Measurements from ENCODE around the gene PPP4R2.

The PPP4R2 gene

DNA sequence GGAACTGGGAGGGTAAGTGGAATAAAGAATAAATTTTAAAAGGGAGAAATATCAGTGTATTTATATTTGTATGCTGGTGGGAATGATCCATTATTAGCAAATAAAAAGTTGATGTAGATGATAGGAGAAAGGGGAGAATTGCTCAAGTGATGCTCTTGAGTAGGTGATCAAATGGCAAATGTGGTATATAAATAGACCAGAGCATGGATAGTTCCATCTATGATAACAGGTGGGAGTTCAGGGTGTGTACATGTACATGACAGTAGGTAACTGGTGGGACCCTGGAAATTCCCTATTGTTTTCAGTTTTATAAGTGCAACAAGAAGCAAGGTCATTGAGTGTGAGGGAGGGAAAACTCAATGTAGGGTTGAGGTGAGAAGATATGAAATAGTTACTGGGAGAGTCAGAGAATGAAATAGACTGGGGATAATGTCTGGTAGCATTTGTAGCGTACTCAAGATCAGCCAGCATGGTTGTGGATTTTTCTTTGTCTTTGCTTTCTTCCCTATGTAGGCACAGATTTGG is 33.5 kb downstream of the PPP4R2 start:
- peaks cover 0 to 5% (median 0%) of the 10 kb centered on the region in 4 experiments for H3K4me1 ChIP-seq (ENCODE audit: control extremely low read depth in 1 of 4, control insufficient read depth in 4 of 4, insufficient read depth in 4 of 4, low read length in 3 of 4)
- ChIA-PET CTCF (interaction anchor here (0.6 to 1.5 kb wide), 3 partner anchors 8 to 13 kb away, joined by 3 to 5 read pairs (median 3); no protein-coding TSS in a partner anchor), POLR2A (no interaction called here)
- no peak overlapping the region for H3K27ac ChIP-seq (ENCODE audit: insufficient read depth in 1 of 2, low read depth in 1 of 2, low read length in 2 of 2, poor library complexity in 1 of 2, severe bottlenecking in 2 of 2)
- no peaks in the 10 kb centered on the region for H3K27me3 ChIP-seq (replicated peaks in 2 of 5; ENCODE audit: control insufficient read depth in 4 of 5, insufficient read depth in 5 of 5, low read length in 4 of 5)
- no peak overlapping the region for H3K4me3 ChIP-seq (ENCODE audit: control insufficient read depth in 1 of 7, extremely low read depth in 1 of 7, insufficient read depth in 4 of 7, low read depth in 2 of 7, low read length in 6 of 7)
- 100% methylated on average over 1 of the region's 1 CpG for WGBS (ENCODE audit: insufficient coverage)
- H3K9me3 ChIP-seq (ENCODE audit: control extremely low read depth in 1 of 5, control insufficient read depth in 4 of 5, insufficient read depth in 2 of 5, low read depth in 1 of 5, low read length in 4 of 5): no peaks in the 10 kb centered on the region
- H3K36me3 ChIP-seq (ENCODE audit: control insufficient read depth in 4 of 4, insufficient read depth in 4 of 4, low read length in 3 of 4): peaks cover 0 to 9% (median 5%) of the 10 kb centered on the region in 4 experiments
- DNase-seq: no peak

DNA sequence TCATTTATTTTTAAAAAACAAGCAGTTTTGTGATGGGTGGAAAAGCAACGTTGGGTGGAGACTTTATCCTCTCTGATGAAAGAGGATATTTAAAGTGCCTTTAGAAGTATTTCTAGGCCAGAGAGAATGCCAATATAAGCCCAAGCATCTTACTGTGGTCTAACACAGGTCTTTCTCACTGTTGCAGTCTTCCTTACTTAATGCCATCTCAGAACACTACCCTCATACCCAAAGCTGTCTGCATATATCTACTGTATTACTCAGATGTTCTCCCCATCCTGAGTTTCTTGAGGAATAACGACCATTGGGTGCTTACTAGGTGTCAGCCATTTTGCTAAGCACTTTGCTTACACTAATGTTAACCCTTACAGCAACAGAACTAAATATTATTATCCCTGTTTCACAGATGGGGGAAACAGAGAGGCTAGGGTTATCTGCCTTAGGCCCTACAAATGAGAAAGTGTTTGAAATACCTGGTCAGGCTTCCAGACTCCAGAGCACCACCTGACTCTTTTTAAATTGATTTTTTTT is 35.0 kb downstream of the PPP4R2 start:
- POLR2A ChIA-PET: no interaction called here
- Histone ChIP-seq H3K27ac (ENCODE audit: insufficient read depth in 1 of 2, low read depth in 1 of 2, low read length in 2 of 2, poor library complexity in 1 of 2, severe bottlenecking in 2 of 2) (no peak overlapping the region), H3K9me3 (ENCODE audit: control extremely low read depth in 1 of 5, control insufficient read depth in 4 of 5, insufficient read depth in 2 of 5, low read depth in 1 of 5, low read length in 4 of 5) (no peaks in the 10 kb centered on the region), H3K27me3 (replicated peaks in 2 of 5; ENCODE audit: control insufficient read depth in 4 of 5, insufficient read depth in 5 of 5, low read length in 4 of 5) (no peaks in the 10 kb centered on the region), H3K36me3 (ENCODE audit: control insufficient read depth in 4 of 4, insufficient read depth in 4 of 4, low read length in 3 of 4) (peaks cover 0 to 9% (median 5%) of the 10 kb centered on the region in 4 experiments), H3K4me1 (ENCODE audit: control extremely low read depth in 1 of 4, control insufficient read depth in 4 of 4, insufficient read depth in 4 of 4, low read length in 3 of 4) (peaks cover 0 to 5% (median 0%) of the 10 kb centered on the region in 4 experiments), H3K4me3 (ENCODE audit: control insufficient read depth in 1 of 7, extremely low read depth in 1 of 7, insufficient read depth in 4 of 7, low read depth in 2 of 7, low read length in 6 of 7) (no peak overlapping the region)
- CTCF ChIA-PET: interaction anchor here (0.6 to 1.5 kb wide), 4 partner anchors 9 to 32 kb away, joined by 3 to 5 read pairs (median 4); no protein-coding TSS in a partner anchor
- 90% methylated on average over 2 of the region's 2 CpGs for WGBS (ENCODE audit: insufficient coverage)
- no peak for DNase-seq

DNA sequence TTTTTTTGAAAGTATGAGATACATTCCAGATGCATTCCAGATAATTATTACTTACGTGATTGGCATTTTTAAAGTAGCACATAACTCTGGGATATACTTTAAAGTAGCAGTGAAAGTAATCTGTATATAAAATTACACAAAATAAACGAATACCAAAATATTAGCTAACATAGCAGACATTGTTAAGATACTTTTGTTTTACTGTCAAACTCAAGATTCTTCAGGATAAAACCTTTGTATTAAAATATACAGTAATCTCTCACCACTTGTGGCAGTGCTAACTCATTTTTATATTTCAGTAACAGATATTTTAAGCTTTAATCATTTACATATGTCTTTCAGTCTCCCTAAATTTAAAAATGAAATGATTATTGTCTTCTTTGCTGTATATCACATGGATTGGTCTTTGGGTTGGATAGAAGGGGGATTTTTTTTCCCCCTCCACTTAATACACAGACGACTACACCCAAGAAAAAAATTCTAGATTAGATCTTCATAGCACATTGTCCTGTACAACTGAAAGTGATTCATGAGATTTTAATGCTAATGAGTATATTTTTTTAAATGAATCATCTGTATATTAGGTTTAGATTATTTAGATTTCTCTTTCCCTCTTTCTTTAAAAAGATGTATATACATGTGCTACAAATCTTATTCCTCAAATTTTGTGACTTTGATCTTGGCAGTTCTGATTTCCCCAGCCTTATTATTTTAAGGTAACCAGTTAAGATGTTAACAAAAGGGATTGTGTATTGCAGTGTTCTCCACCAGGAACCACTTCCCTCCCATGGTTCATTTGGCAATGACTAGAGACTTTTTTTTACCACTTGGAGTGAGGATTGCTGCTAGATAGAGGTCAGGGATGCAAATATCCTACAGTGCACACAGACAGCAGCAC is 40.3 kb downstream of the PPP4R2 start:
- Histone ChIP-seq H3K4me1 (ENCODE audit: control extremely low read depth in 1 of 4, control insufficient read depth in 4 of 4, insufficient read depth in 4 of 4, low read length in 3 of 4) (no peaks in the 10 kb centered on the region), H3K4me3 (ENCODE audit: control insufficient read depth in 1 of 7, extremely low read depth in 1 of 7, insufficient read depth in 4 of 7, low read depth in 2 of 7, low read length in 6 of 7) (no peak overlapping the region), H3K27me3 (replicated peaks in 2 of 5; ENCODE audit: control insufficient read depth in 4 of 5, insufficient read depth in 5 of 5, low read length in 4 of 5) (no peaks in the 10 kb centered on the region), H3K27ac (ENCODE audit: insufficient read depth in 1 of 2, low read depth in 1 of 2, low read length in 2 of 2, poor library complexity in 1 of 2, severe bottlenecking in 2 of 2) (no peak overlapping the region), H3K9me3 (ENCODE audit: control extremely low read depth in 1 of 5, control insufficient read depth in 4 of 5, insufficient read depth in 2 of 5, low read depth in 1 of 5, low read length in 4 of 5) (no peaks in the 10 kb centered on the region), H3K36me3 (ENCODE audit: control insufficient read depth in 4 of 4, insufficient read depth in 4 of 4, low read length in 3 of 4) (peaks cover 0 to 2% (median 0%) of the 10 kb centered on the region in 4 experiments)
- CTCF ChIA-PET: interaction anchor here (1.3 to 2.0 kb wide), 3 partner anchors 12 to 55 kb away, joined by 4 to 5 read pairs (median 4); no protein-coding TSS in a partner anchor
- no peak for DNase-seq
- POLR2A ChIA-PET: no interaction called here
- no CpG with 5 or more reads among the region's 3 CpGs for WGBS (ENCODE audit: insufficient coverage)

DNA sequence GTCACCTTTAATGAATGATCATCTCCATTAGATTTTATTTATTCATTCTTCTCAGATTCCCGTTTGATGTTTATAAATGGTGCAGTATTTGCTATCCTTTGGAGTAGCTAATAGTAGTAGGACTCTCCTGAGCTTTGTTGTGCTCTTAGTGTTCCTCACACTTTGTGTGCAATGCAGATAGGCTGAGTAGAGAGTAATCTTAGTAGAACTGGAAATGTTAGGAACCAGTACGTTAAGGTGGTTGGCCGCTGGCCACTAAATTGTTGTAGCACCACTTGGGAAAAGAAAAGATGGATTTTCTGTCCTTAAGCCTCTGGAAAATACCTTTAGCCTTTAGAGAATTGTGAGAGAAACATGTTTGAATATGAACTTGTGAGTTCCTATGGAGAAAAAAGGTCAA is 44.9 kb downstream of the PPP4R2 start:
- ChIA-PET POLR2A (no interaction called here), CTCF (interaction anchor here (1.4 kb wide), 1 partner anchor 1337 kb away, joined by 3 read pairs; no protein-coding TSS in a partner anchor)
- H3K27me3 ChIP-seq (replicated peaks in 2 of 5; ENCODE audit: control insufficient read depth in 4 of 5, insufficient read depth in 5 of 5, low read length in 4 of 5): no peaks in the 10 kb centered on the region
- no peak overlapping the region for H3K4me3 ChIP-seq (ENCODE audit: control insufficient read depth in 1 of 7, extremely low read depth in 1 of 7, insufficient read depth in 4 of 7, low read depth in 2 of 7, low read length in 6 of 7)
- 100% methylated on average over 1 of the region's 3 CpGs for WGBS (ENCODE audit: insufficient coverage)
- no peaks in the 10 kb centered on the region for H3K4me1 ChIP-seq (ENCODE audit: control extremely low read depth in 1 of 4, control insufficient read depth in 4 of 4, insufficient read depth in 4 of 4, low read length in 3 of 4)
- H3K27ac ChIP-seq (ENCODE audit: insufficient read depth in 1 of 2, low read depth in 1 of 2, low read length in 2 of 2, poor library complexity in 1 of 2, severe bottlenecking in 2 of 2): peak overlapping the region in 1 of 2 experiments; percentile 25
- no peak for DNase-seq
- H3K36me3 ChIP-seq (ENCODE audit: control insufficient read depth in 4 of 4, insufficient read depth in 4 of 4, low read length in 3 of 4): no peaks in the 10 kb centered on the region
- no peaks in the 10 kb centered on the region for H3K9me3 ChIP-seq (ENCODE audit: control extremely low read depth in 1 of 5, control insufficient read depth in 4 of 5, insufficient read depth in 2 of 5, low read depth in 1 of 5, low read length in 4 of 5)

DNA sequence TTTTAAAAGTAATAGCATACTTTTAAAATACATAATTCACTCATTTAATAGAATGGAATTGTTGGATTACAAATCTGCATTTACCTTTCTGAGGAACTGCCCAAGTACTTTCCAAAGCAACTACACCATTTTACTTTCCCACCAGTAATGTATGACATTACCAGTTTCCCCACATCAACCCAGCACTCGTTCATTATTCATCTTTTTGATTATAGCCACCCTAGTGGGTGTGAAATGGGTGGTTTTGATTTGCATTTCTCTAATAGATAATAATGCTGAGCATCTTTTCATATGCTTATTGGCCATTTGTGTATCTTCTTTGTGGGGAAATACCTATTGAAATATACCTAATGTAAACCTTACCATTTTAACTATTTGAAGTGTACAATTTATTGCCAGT is 46.8 kb downstream of the PPP4R2 start:
- H3K4me3 ChIP-seq (ENCODE audit: control insufficient read depth in 1 of 7, extremely low read depth in 1 of 7, insufficient read depth in 4 of 7, low read depth in 2 of 7, low read length in 6 of 7): no peak overlapping the region
- peaks cover 0 to 6% (median 1%) of the 10 kb centered on the region in 4 experiments for H3K36me3 ChIP-seq (ENCODE audit: control insufficient read depth in 4 of 4, insufficient read depth in 4 of 4, low read length in 3 of 4)
- H3K9me3 ChIP-seq (ENCODE audit: control extremely low read depth in 1 of 5, control insufficient read depth in 4 of 5, insufficient read depth in 2 of 5, low read depth in 1 of 5, low read length in 4 of 5): no peaks in the 10 kb centered on the region
- no peak overlapping the region for H3K27ac ChIP-seq (ENCODE audit: insufficient read depth in 1 of 2, low read depth in 1 of 2, low read length in 2 of 2, poor library complexity in 1 of 2, severe bottlenecking in 2 of 2)
- ChIA-PET POLR2A (no interaction called here), CTCF (no interaction called here)
- DNase-seq: no peak
- no CpG with 5 or more reads among the region's 1 CpG for WGBS (ENCODE audit: insufficient coverage)
- peaks cover 0 to 4% (median 0%) of the 10 kb centered on the region in 4 experiments for H3K4me1 ChIP-seq (ENCODE audit: control extremely low read depth in 1 of 4, control insufficient read depth in 4 of 4, insufficient read depth in 4 of 4, low read length in 3 of 4)
- no peaks in the 10 kb centered on the region for H3K27me3 ChIP-seq (replicated peaks in 2 of 5; ENCODE audit: control insufficient read depth in 4 of 5, insufficient read depth in 5 of 5, low read length in 4 of 5)

DNA sequence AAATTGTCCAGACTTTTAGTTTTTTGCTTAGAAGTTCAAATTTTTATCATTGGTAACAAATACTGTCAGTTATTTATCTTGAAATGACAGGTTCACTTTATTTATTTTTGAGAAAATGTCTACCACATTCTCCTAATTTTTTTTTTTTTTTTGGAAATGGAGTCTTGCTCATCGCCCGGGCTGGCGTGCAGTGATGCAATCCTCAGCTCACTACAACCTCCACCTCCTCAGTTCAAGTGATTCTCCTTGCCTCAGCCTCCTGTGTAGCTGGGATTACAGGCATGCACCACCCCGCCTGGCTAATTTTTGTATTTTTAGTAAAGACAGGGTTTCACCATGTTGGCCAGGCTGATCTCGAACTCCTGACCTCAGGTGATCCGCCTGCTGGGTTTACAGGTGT is 48.8 kb downstream of the PPP4R2 start:
- Histone ChIP-seq H3K36me3 (ENCODE audit: control insufficient read depth in 4 of 4, insufficient read depth in 4 of 4, low read length in 3 of 4) (peaks cover under 1 to 9% (median 4%) of the 10 kb centered on the region in 4 experiments), H3K27ac (ENCODE audit: insufficient read depth in 1 of 2, low read depth in 1 of 2, low read length in 2 of 2, poor library complexity in 1 of 2, severe bottlenecking in 2 of 2) (no peak overlapping the region), H3K9me3 (ENCODE audit: control extremely low read depth in 1 of 5, control insufficient read depth in 4 of 5, insufficient read depth in 2 of 5, low read depth in 1 of 5, low read length in 4 of 5) (no peaks in the 10 kb centered on the region), H3K27me3 (replicated peaks in 2 of 5; ENCODE audit: control insufficient read depth in 4 of 5, insufficient read depth in 5 of 5, low read length in 4 of 5) (no peaks in the 10 kb centered on the region), H3K4me1 (ENCODE audit: control extremely low read depth in 1 of 4, control insufficient read depth in 4 of 4, insufficient read depth in 4 of 4, low read length in 3 of 4) (peaks cover 0 to 4% (median 0%) of the 10 kb centered on the region in 4 experiments), H3K4me3 (ENCODE audit: control insufficient read depth in 1 of 7, extremely low read depth in 1 of 7, insufficient read depth in 4 of 7, low read depth in 2 of 7, low read length in 6 of 7) (no peak overlapping the region)
- ChIA-PET POLR2A (no interaction called here), CTCF (interaction anchor here (1.4 to 1.7 kb wide), 2 partner anchors 11 to 14 kb away, joined by 4 to 10 read pairs; no protein-coding TSS in a partner anchor)
- no peak for DNase-seq
- 100% methylated on average over 4 of the region's 6 CpGs for WGBS (ENCODE audit: insufficient coverage)

Data from common myeloid progenitor, CD34-positive (primary cell).